Heart left ventricle (tissue), 16 donors: ENCODE measurements around the gene CASQ2. TPM values are rescaled to one million over a fixed set of nuclear protein-coding genes. Genes with fewer than 3 reads are reported as not detected.

Experiments used
- ATAC-seq, 4 donors: fragments of 200-7000 bp; cut with Tn5 transposase; one replicate each; pipeline ENCODE4 v1.9.1; 2020 to 2022; ENCODE audit warnings: moderate library complexity in 4 of 4, mild to moderate bottlenecking in 3 of 4, moderate number of reproducible peaks in 1 of 4
- DNase-seq, 5 donors: peaks; one replicate each; pipeline ENCODE4 v3.0.0-alpha.2; 2020
- H3K27ac ChIP-seq, 12 donors: fragments of 200-600 bp; sonication (generic) in 4 of 12; one replicate each; pipeline versions ENCODE4 v1.5.0 to v1.8.0; 2016 to 2022; ENCODE audit warnings: mild to moderate bottlenecking in 2 of 12
- H3K27me3 ChIP-seq, 9 donors: fragments of 200-600 bp; sonication (generic) in 2 of 9; one replicate each; pipeline versions ENCODE4 v1.5.1 to v1.8.0; 2016 to 2022; ENCODE audit warnings: mild to moderate bottlenecking in 3 of 9
- H3K36me3 ChIP-seq, 9 donors: fragments of 200-600 bp; sonication (generic) in 2 of 9; one replicate each; pipeline versions ENCODE4 v1.5.0 to v1.8.0; 2018 to 2022; ENCODE audit warnings: mild to moderate bottlenecking in 2 of 9
- H3K4me1 ChIP-seq, 12 donors: fragments of 200-600 bp; sonication (generic) in 4 of 12; one replicate each; pipeline versions ENCODE4 v1.5.0 to v1.8.0; 2016 to 2022; ENCODE audit warnings: mild to moderate bottlenecking in 3 of 12
- H3K4me3 ChIP-seq, 12 donors: fragments of 200-600 bp; sonication (generic) in 4 of 12; one replicate each; pipeline versions ENCODE4 v1.5.0 to v1.8.0; 2017 to 2022; ENCODE audit warnings: mild to moderate bottlenecking in 9 of 12, moderate library complexity in 4 of 12
- H3K9me3 ChIP-seq, 12 donors: fragments of 200-600 bp; sonication (generic) in 4 of 12; one replicate each; pipeline versions ENCODE4 v1.5.0 to v1.8.0; 2016 to 2022; ENCODE audit warnings: mild to moderate bottlenecking in 1 of 12
- CTCF ChIP-seq, 12 donors: fragments of 200-600 bp; sonication (generic) in 4 of 12; IDR thresholded peaks; one replicate each; pipeline versions ENCODE4 v1.5.0 to v1.8.0; 2018 to 2022; ENCODE audit warnings: antibody characterized with exemption in 12 of 12, mild to moderate bottlenecking in 5 of 12
- POLR2A ChIP-seq, 2 donors: fragments of 450-650 bp; IDR thresholded peaks; one replicate each; pipeline ENCODE4 v1.6.1; 2017; ENCODE audit warnings: antibody characterized with exemption in 2 of 2, mild to moderate bottlenecking in 2 of 2, moderate library complexity in 2 of 2
- WGBS, 4 donors: extraction: QIAGEN DNeasy Blood & Tissue Kit in 2 of 4; methylation state at CpG; one replicate each; pipeline versions ENCODE4 v1.1.5 to v1.1.7; 2013 to 2018; 5-methylcytosine and 5-hydroxymethylcytosine counted together
- intact Hi-C, 10 donors: fragments of 100-400 bp; cut with DNase I; formaldehyde crosslinking; loops; one replicate each; pipeline versions ENCODE4 v1.11.1 to v1.14.2; 2022
- polyA plus RNA-seq, 2 donors: library from polyadenylated mRNA; stranded (reverse); fragments of 200-250 nt; gene quantifications; one replicate each; pipeline ENCODE4 v1.2.3, GENCODE V29; 2013
- total RNA-seq, 9 donors: library from RNA; depleted of rRNA in 2 of 9; stranded (reverse); fragments of >200 nt in 2 of 9; fragmentation: NEBNext Ultra II Directional in 3 of 9; extraction: Animal tissue kit (Norgen Biotek cat#: 25700) in 3 of 9; gene quantifications; one replicate each; pipeline versions ENCODE4 v1.1.0 to v1.2.4, GENCODE V29; 2016 to 2023
- donor health status: ischemic (EF 13 %, LVEDD 7.1; RV severe dilation, severe dysfunction).
- donor health status: healthy with polysubstance abuse.
- donor health status: DM: no; HTN: yes; CAD: no.
- donor health status: DM: no; HTN: no; CAD: no.
- donor health status: ischemic (EF 25% LVEDD 6.9; RV normal size, moderate dysfunction).
- donor health status: ischemic (EF 25% LVEDD 5.7; RV mildly dilated, moderate dysfunction).
- donor health status: healthy.
- donor health status: DM: yes; HTN: yes; CAD: no.
- donor health status: ischemic (EF 35%, LVEDD 5.7; RV mildly dilated, moderate dysfunction).
- donor health status: nonischemic (EF 11% LVEDD 7.7; RV severe dilation, severe dysfunction).
- donor health status: DM: yes; HTN: yes; CAD: no.
- donor health status: PGD.
- donor health status: ischemic (EF 29% LVEDD 5.4; RV normal size, mild dysfunction).
- donor health status: nonischemic (EF 23%, LVEDD 6.1; RV moderate dilation, normal function).

Gene CASQ2
- total and polyA plus RNA-seq, 11 donors: 444 to 1,692 (median 895) TPM

DNA sequence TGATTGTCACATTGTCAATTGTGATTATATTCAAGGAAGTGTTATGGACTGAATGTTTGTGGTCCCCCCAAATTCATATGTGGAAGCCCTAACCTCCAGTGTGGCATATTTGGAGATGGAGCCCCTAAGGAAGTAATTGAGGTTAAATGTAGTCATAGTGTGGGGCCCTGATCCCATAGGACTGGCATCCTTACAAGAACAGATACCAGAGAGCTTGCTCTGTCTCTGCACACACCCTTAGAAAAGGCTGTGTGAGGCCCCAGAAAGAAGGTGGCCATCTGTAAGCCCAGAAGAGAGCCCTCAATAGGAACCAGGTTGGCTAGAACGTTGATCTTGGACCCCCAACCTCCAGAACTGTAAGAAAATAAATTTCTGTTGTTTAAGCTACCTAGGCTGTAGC lies 98.6 kb downstream of the CASQ2 start:
- Histone ChIP-seq H3K36me3 (peaks cover 0 to 30% (median 12%) of the 10 kb centered on the region in 9 donors), H3K4me3 (no peak overlapping the region), H3K27ac (peak overlapping the region in 1 of 12 donors; percentile 50), H3K4me1 (peaks cover 0 to 64% (median 20%) of the 10 kb centered on the region in 12 donors), H3K27me3 (no peaks in the 10 kb centered on the region), H3K9me3 (peaks cover 0 to 5% (median 0%) of the 10 kb centered on the region in 12 donors)
- 77 to 100% (median 90%) methylated on average over 1 of the region's 1 CpG for WGBS, 4 donors
- ATAC-seq (no peak), DNase-seq (no peak)
- no peak for TF ChIP-seq POLR2A (IDR thresholded peaks at IDR 0.05)
- TF ChIP-seq CTCF (IDR thresholded peaks at IDR 0.05): no peak
- intact Hi-C loops: no loop called here

GRCh38 chr1:115669002-115669673 lies 99.4 kb downstream of the CASQ2 start:
- Histone ChIP-seq H3K4me1 (peaks cover 0 to 64% (median 20%) of the 10 kb centered on the region in 12 donors), H3K27ac (peak overlapping the region in 2 of 12 donors; percentile 3 to 27), H3K36me3 (peaks cover 0 to 37% (median 20%) of the 10 kb centered on the region in 9 donors), H3K9me3 (peaks cover 0 to 5% (median 0%) of the 10 kb centered on the region in 12 donors), H3K27me3 (no peaks in the 10 kb centered on the region), H3K4me3 (no peak overlapping the region)
- TF ChIP-seq POLR2A (IDR thresholded peaks at IDR 0.05) (no peak), CTCF (IDR thresholded peaks at IDR 0.05) (no peak)
- ATAC-seq (no peak), DNase-seq (no peak)
- WGBS, 4 donors: 89 to 96% (median 95%) methylated on average over 5 of the region's 5 CpGs
- intact Hi-C loops: no loop called here

GRCh38 chr1:115668579-115668978 lies 99.9 kb downstream of the CASQ2 start:
- DNase-seq (no peak), ATAC-seq (no peak)
- WGBS, 4 donors: 63 to 93% (median 73%) methylated on average over 1 of the region's 1 CpG
- Histone ChIP-seq H3K4me3 (no peak overlapping the region), H3K27ac (peak overlapping the region in 3 of 12 donors; percentile 3 to 77 (median 27)), H3K27me3 (no peaks in the 10 kb centered on the region), H3K9me3 (peaks cover 0 to 5% (median 0%) of the 10 kb centered on the region in 12 donors), H3K4me1 (peaks cover 0 to 64% (median 20%) of the 10 kb centered on the region in 12 donors), H3K36me3 (peaks cover 0 to 43% (median 25%) of the 10 kb centered on the region in 9 donors)
- no peak for TF ChIP-seq POLR2A (IDR thresholded peaks at IDR 0.05)
- no peak for TF ChIP-seq CTCF (IDR thresholded peaks at IDR 0.05)
- intact Hi-C loops: no loop called here

DNA sequence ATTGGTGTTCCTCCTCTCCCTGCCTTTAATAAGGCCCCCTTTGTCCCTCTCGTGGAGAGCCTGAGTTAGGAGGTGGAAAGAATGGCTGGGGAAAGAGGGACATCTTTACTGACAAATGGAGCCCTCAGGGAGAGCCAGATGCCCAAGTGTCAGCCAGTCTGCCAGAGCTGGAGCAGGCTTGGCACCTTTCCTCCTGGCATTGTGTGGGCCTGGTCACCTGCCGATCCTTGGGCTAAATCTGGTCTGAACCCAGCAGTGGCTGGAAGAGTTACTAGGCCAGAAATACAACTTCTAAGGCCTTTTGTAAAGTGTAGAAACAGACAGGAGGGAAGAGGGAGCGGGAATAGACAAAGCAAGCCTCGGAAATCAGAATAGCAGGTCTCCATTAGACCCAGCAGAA lies 101.8 kb downstream of the CASQ2 start:
- peaks cover 0 to 46% (median 11%) of the 10 kb centered on the region in 12 donors for H3K4me1 ChIP-seq
- no peak for TF ChIP-seq POLR2A (IDR thresholded peaks at IDR 0.05)
- peak; percentile 88 to 95 (median 90) for ATAC-seq
- WGBS, 4 donors: 55 to 71% (median 63%) methylated on average over 4 of the region's 4 CpGs
- peaks cover 0 to 5% (median 0%) of the 10 kb centered on the region in 12 donors for H3K9me3 ChIP-seq
- no peaks in the 10 kb centered on the region for H3K27me3 ChIP-seq
- peaks cover 0 to 61% (median 40%) of the 10 kb centered on the region in 9 donors for H3K36me3 ChIP-seq
- DNase-seq: peak; percentile 69 to 85 (median 73)
- peak overlapping the region in 11 of 12 donors; percentile 51 to 82 (median 72) for H3K27ac ChIP-seq
- H3K4me3 ChIP-seq: no peak overlapping the region
- intact Hi-C loops: no loop called here
